GM12801 (cell line): Measurements from ENCODE around the gene ATF7.

Experiments used
- CTCF ChIP-seq: IDR thresholded peaks from one replicate; pipeline ENCODE4 v1.5.1; 2011; ENCODE audit warnings: control low read depth; ENCODE audit not compliant: insufficient read length; ENCODE audit errors: extremely low read depth

Gene ATF7

GRCh38 chr12:53660041-53660440 lies 33.9 kb upstream of the ATF7 start:
- no peak for TF ChIP-seq CTCF

- no peak for TF ChIP-seq CTCF
Observed at GRCh38 chr12:53659571-53659981, 33.4 kb upstream of the ATF7 start.

GRCh38 chr12:53659011-53659551 lies 32.9 kb upstream of the ATF7 start:
- no peak for TF ChIP-seq CTCF

- TF ChIP-seq CTCF, result no peak
Observed at GRCh38 chr12:53657041-53657440, 30.9 kb upstream of the ATF7 start.

GRCh38 chr12:53653595-53653994 lies 27.4 kb upstream of the ATF7 start:
- no peak for TF ChIP-seq CTCF

- no peak for TF ChIP-seq CTCF
Observed at GRCh38 chr12:53652366-53652765, 26.2 kb upstream of the ATF7 start.

GRCh38 chr12:53651737-53652136 lies 25.6 kb upstream of the ATF7 start:
- no peak for TF ChIP-seq CTCF

- TF ChIP-seq CTCF, result no peak
Observed at GRCh38 chr12:53645165-53645564, 19.0 kb upstream of the ATF7 start.
